Measurements from ENCODE around the gene RNF111. TPM values are rescaled to one million over a fixed set of nuclear protein-coding genes. Genes with fewer than 3 reads are reported as not detected.

Gene RNF111
- total and polyA plus RNA-seq, 2 of the 13 experiments (the other 11 are each of a cell fraction or from before 2014, with no cell fraction given): 12.1 to 23.1 TPM

- no peak for TF ChIP-seq PRDM10 (CRISPR knock-in tag; IDR thresholded peaks at IDR 0.05; ENCODE audit: low read depth)
- TF ChIP-seq HOXA3 (CRISPR knock-in tag; IDR thresholded peaks at IDR 0.05): no peak
- no peak for TF ChIP-seq ZNF17 (CRISPR knock-in tag; IDR thresholded peaks at IDR 0.05)
- peak; percentile 53 for TF ChIP-seq CTCF (CRISPR knock-in tag; IDR thresholded peaks at IDR 0.05)
- peak; percentile 32; the same call in 1 of the 2 replicates for TF ChIP-seq SMC3 (IDR thresholded peaks at IDR 0.05; ENCODE audit: low read length)
- TF ChIP-seq STAG1 (CRISPR knock-in tag; IDR thresholded peaks at IDR 0.05): peak; percentile 69
- no peak for TF ChIP-seq DDIT3 (CRISPR knock-in tag; IDR thresholded peaks at IDR 0.05)
- TF ChIP-seq NPAS2 (CRISPR knock-in tag; IDR thresholded peaks at IDR 0.05; ENCODE audit: borderline replicate concordance): no peak
- no peak for TF ChIP-seq PRDM15 (CRISPR knock-in tag; IDR thresholded peaks at IDR 0.05)
- no peak for TF ChIP-seq ZNF235 (CRISPR knock-in tag; IDR thresholded peaks at IDR 0.05; ENCODE audit: borderline replicate concordance)
- no peak for TF ChIP-seq SPEN (CRISPR knock-in tag; IDR thresholded peaks at IDR 0.05; ENCODE audit: low read depth)
These were observed 7.0 kb upstream of the RNF111 start (continued) for GRCh38 chr15:58980351-58980939.
